Measurements from ENCODE around the gene CTBP2.
"Not testable (repeated sequence)": the region's sequence is repeated elsewhere in the genome, so short reads cannot be mapped to it uniquely, and the experiment has no call there.

Gene CTBP2

DNA sequence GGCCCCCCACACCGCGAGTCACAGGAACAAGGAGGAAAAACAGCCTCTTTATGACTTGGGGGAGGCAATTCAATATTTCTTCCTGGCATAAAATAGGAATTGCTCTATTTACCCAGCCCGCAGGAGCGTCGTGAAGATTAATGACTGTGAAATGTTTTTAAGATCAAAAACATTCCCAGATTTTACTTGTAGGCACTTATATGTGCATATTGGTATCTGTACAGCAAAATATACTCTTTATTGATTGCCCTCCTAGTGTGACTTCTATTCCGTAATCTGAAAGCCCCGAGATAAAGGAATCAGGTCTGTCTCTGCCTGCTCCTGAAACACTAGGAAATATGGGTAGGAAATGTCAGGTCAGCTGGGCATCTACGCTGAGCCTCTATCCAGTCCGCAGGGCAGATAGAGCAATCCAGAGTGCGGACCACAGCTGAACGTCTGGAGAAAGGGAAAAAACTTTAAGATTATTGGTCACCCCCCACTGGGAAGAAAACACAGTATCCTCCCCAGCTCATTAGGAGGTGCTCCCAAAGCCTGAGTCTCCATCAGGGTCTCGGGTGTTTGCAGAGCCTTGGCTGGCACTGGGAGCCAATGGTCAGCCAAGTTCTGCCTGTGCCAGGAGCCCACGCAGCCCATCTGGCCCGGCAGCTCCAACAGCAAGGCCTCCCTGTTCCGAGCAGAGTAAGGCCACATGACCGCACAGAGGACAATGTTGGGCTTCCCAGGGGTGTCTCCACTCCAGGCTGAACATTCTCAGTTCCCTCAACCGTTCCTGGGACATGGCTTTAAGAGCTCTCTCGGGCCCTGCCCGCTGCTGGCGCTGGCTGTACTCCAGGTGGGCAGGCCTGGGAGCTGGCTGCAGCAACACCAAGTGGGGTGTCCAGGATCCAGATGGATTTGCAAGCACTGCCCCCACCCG, 7.7 kb downstream of the CTBP2 start:
- TF ChIP-seq, protein P1, sequence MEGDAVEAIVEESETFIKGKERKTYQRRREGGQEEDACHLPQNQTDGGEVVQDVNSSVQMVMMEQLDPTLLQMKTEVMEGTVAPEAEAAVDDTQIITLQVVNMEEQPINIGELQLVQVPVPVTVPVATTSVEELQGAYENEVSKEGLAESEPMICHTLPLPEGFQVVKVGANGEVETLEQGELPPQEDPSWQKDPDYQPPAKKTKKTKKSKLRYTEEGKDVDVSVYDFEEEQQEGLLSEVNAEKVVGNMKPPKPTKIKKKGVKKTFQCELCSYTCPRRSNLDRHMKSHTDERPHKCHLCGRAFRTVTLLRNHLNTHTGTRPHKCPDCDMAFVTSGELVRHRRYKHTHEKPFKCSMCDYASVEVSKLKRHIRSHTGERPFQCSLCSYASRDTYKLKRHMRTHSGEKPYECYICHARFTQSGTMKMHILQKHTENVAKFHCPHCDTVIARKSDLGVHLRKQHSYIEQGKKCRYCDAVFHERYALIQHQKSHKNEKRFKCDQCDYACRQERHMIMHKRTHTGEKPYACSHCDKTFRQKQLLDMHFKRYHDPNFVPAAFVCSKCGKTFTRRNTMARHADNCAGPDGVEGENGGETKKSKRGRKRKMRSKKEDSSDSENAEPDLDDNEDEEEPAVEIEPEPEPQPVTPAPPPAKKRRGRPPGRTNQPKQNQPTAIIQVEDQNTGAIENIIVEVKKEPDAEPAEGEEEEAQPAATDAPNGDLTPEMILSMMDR (IDR thresholded peaks at IDR 0.05; ENCODE audit: low read depth, low read length) = no peak
- H3K36me3 ChIP-seq = peaks cover 10% of the 10 kb centered on the region
- no peak for DNase-seq
- H3K4me1 ChIP-seq = peaks cover 17% of the 10 kb centered on the region
- H3K4me3 ChIP-seq (ENCODE audit: low read depth, low read length) = no peak overlapping the region
- H3K27me3 ChIP-seq = no peaks in the 10 kb centered on the region
- no peaks in the 10 kb centered on the region for H3K9me3 ChIP-seq

DNA sequence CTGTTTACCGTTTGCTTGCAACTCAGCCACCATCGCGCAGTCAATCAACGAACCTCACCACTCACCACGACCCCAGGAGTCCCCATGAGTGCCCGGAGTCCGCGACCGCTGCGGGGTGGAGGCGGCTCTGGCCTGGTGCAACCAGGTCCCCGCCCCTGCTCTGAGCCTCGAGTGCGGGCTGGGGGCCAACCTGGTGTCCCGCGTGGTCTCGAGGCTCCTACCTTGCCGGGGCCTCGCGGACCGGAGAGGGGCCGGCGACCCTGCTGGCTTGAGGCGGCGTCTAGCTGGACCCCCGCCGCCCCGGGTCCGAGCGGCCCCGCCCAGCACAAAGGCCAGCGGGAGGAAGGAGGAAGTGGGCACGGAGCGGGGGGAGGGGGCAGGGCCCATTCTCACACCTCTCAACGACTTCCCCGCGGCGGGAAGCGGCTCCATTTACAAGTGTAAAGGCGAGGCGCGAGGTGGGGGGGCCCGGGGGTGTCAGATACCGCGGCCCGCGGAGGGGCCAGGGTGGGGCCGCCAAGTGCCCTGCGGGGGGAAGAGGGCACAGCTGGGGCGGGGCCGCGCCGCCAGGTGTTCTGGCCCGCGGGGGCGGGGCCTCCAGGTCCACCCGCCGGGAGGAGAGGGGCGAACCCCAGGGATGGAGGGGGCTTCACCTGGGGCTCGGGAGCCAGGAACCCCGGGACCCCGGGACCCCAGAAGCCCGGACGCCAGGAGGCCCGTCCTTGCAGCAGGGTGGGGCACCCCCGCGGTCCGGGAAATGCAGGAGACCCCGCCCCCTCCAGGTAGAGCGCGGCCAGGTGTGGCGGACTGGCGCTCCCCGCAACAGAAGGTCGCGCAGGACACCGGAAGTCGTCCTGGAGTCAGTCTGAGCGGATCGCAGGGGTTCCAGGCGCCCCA, 8.6 kb downstream of the CTBP2 start:
- H3K27me3 ChIP-seq = no peaks in the 10 kb centered on the region
- DNase-seq = no peak
- peaks cover 10% of the 10 kb centered on the region for H3K36me3 ChIP-seq
- TF ChIP-seq, protein P1 (IDR thresholded peaks at IDR 0.05; ENCODE audit: low read depth, low read length) = no peak
- no peaks in the 10 kb centered on the region for H3K9me3 ChIP-seq
- H3K4me1 ChIP-seq = peaks cover 17% of the 10 kb centered on the region
- no peak overlapping the region for H3K4me3 ChIP-seq (ENCODE audit: low read depth, low read length)

DNA sequence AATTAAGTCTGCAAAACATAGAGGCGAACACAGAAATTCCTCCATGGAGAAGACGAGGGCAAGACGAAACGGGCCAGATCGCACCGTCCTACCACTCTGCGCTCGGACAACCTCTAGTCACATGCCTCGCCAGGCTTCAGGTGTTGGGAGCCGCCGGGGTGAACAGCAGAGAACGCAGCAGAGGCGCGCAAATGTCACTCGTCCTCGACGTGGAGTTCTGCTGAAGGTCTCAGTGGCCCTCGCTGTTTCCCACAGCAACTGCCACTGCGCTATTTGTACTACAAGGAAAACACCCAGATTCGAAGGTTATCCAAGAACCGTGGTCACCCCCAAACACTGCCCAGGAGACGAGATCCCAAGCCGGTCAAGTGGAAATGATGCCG, 9.2 kb downstream of the CTBP2 start:
- no peak overlapping the region for H3K4me3 ChIP-seq (ENCODE audit: low read depth, low read length)
- H3K4me1 ChIP-seq = peaks cover 17% of the 10 kb centered on the region
- TF ChIP-seq, protein P1 (IDR thresholded peaks at IDR 0.05; ENCODE audit: low read depth, low read length) = no peak
- no peak for DNase-seq
- H3K27me3 ChIP-seq = no peaks in the 10 kb centered on the region
- peaks cover 10% of the 10 kb centered on the region for H3K36me3 ChIP-seq
- no peaks in the 10 kb centered on the region for H3K9me3 ChIP-seq

DNA sequence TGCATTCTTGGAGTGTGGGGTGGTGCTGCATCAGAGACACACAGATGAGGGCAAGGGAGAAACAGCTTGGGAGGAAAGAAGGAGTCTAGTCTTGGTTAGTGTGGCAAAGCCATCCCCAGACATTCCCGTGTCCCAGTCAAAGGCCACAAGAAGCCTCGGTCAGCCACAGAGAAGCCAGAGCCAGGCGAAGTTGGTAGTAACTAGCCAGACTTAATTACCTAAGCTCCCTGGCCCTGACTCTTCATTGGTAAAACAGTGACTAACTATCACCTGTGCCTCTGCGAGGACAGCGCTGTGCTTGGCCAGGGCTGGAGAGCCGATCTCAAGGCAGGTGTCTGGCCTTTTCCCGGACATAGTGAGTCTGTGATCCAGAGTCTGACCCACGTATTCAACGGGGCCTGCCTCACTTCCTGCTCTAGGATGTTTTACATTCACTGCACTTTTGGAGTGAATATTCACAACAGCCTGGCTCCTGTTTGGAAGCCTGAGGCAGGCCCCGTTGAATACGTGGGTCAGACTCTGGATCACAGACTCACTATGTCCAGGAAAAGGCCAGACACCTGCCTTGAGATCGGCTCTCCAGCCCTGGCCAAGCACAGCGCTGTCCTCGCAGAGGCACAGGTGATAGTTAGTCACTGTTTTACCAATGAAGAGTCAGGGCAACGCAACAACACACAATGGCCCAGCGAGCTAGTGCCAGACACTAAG, 9.8 kb downstream of the CTBP2 start:
- not testable (repeated sequence) for H3K9me3 ChIP-seq; H3K4me3 ChIP-seq (ENCODE audit: low read depth, low read length); H3K27me3 ChIP-seq; H3K36me3 ChIP-seq; DNase-seq
- H3K4me1 ChIP-seq = peaks cover 13% of the 10 kb centered on the region

DNA sequence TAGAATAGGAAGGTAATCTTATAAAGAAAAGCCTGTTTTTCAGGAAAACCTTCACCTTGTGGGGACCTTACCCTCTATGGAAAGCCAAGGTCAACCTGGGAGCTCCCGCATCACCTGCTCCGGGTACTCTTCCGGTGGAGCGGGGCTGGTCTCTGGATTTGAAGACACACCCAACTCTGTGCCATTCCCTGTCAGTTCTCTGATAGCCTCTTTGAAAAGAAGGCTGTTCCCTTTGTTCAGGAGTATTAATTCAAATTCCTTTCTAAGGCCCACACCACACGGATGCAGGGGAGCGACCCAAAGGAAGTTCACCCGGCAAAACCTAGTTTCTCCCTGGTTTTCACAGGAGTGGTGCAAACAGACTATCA, 10.7 kb downstream of the CTBP2 start:
- no peak for DNase-seq
- H3K4me1 ChIP-seq = peaks cover 13% of the 10 kb centered on the region
- no peak overlapping the region for H3K4me3 ChIP-seq (ENCODE audit: low read depth, low read length)
- TF ChIP-seq, protein P1 (IDR thresholded peaks at IDR 0.05; ENCODE audit: low read depth, low read length) = no peak
- no peaks in the 10 kb centered on the region for H3K9me3 ChIP-seq
- peaks cover 10% of the 10 kb centered on the region for H3K36me3 ChIP-seq
- H3K27me3 ChIP-seq = no peaks in the 10 kb centered on the region

DNA sequence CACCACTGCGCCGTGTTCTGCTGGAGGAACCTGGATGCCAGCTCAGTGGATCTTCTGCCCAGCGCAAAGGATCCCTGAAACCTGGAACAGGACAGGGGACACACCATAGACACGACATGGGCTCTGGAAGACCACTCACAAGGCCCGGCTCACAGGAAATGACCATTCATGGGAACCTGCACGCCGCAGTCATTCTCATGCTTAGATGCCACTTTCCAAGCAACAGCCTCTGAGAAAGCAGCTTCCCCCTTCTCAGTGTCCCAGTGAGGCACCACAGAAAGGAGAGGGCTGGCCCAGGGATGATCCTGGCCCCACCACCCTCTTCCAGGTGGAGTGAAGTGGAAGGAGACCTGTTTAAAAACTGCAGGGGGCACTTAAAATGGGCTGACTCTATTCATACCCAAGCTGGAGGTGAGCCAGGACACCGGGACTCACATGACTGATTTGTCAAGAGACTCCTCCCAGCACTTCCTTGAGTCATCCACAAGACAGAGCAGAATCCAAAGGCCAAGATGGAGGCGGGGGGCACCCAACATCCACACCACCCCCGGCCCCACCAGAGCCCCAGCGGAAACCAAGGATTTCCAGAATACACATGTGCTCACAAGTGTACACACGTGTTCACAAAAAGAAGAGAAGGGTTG, 11.2 kb downstream of the CTBP2 start:
- TF ChIP-seq, protein P1 (IDR thresholded peaks at IDR 0.05; ENCODE audit: low read depth, low read length) = no peak
- no peak overlapping the region for H3K4me3 ChIP-seq (ENCODE audit: low read depth, low read length)
- H3K27me3 ChIP-seq = no peaks in the 10 kb centered on the region
- DNase-seq = no peak
- peaks cover 8% of the 10 kb centered on the region for H3K4me1 ChIP-seq
- H3K9me3 ChIP-seq = no peaks in the 10 kb centered on the region
- peaks cover 10% of the 10 kb centered on the region for H3K36me3 ChIP-seq
